ENCODE results near the gene CORO2B.

CORO2B gene

GRCh38 chr15:68697711-68698690 is 119.2 kb downstream of the CORO2B start:
- TF ChIP-seq MAX (IDR thresholded peaks at IDR 0.05; ENCODE audit: low read depth, low read length) (no peak), CTCF (IDR thresholded peaks at IDR 0.05; ENCODE audit: low read depth, low read length) (no peak), POLR2A (IDR thresholded peaks at IDR 0.05; ENCODE audit: extremely low read depth, insufficient read length) (no peak), MYC (IDR thresholded peaks at IDR 0.05; ENCODE audit: low read depth, low read length) (no peak)
- no peak overlapping the region for H3K4me3 ChIP-seq (ENCODE audit: low read depth, low read length)
- no peak for DNase-seq (ENCODE audit: low read depth)

GRCh38 chr15:68698708-68699107 is 119.9 kb downstream of the CORO2B start:
- no peak for TF ChIP-seq MYC (IDR thresholded peaks at IDR 0.05; ENCODE audit: low read depth, low read length)
- no peak for TF ChIP-seq MAX (IDR thresholded peaks at IDR 0.05; ENCODE audit: low read depth, low read length)
- no peak overlapping the region for H3K4me3 ChIP-seq (ENCODE audit: low read depth, low read length)
- DNase-seq (ENCODE audit: low read depth): no peak

- H3K4me3 ChIP-seq (ENCODE audit: low read depth, low read length): no peak overlapping the region
- DNase-seq (ENCODE audit: low read depth): no peak
- TF ChIP-seq MYC (IDR thresholded peaks at IDR 0.05; ENCODE audit: low read depth, low read length): no peak
- TF ChIP-seq POLR2A (IDR thresholded peaks at IDR 0.05; ENCODE audit: extremely low read depth, insufficient read length): no peak
- TF ChIP-seq CTCF (IDR thresholded peaks at IDR 0.05; ENCODE audit: low read depth, low read length): no peak
- TF ChIP-seq MAX (IDR thresholded peaks at IDR 0.05; ENCODE audit: low read depth, low read length): no peak
These were observed 120.5 kb downstream of the CORO2B start for GRCh38 chr15:68699124-68699880.

GRCh38 chr15:68699881-68700454 is 121.2 kb downstream of the CORO2B start:
- DNase-seq (ENCODE audit: low read depth): no peak
- no peak overlapping the region for H3K4me3 ChIP-seq (ENCODE audit: low read depth, low read length)
- TF ChIP-seq POLR2A (IDR thresholded peaks at IDR 0.05; ENCODE audit: extremely low read depth, insufficient read length): no peak

GRCh38 chr15:68700455-68701123 is 121.8 kb downstream of the CORO2B start:
- no peak overlapping the region for H3K4me3 ChIP-seq (ENCODE audit: low read depth, low read length)
- TF ChIP-seq MAX (IDR thresholded peaks at IDR 0.05; ENCODE audit: low read depth, low read length) (no peak), POLR2A (IDR thresholded peaks at IDR 0.05; ENCODE audit: extremely low read depth, insufficient read length) (no peak), CTCF (IDR thresholded peaks at IDR 0.05; ENCODE audit: low read depth, low read length) (no peak), MYC (IDR thresholded peaks at IDR 0.05; ENCODE audit: low read depth, low read length) (no peak)
- DNase-seq (ENCODE audit: low read depth): no peak

- no peak overlapping the region for H3K4me3 ChIP-seq (ENCODE audit: low read depth, low read length)
- DNase-seq (ENCODE audit: low read depth): no peak
- TF ChIP-seq MAX (IDR thresholded peaks at IDR 0.05; ENCODE audit: low read depth, low read length) (no peak), POLR2A (IDR thresholded peaks at IDR 0.05; ENCODE audit: extremely low read depth, insufficient read length) (no peak), CTCF (IDR thresholded peaks at IDR 0.05; ENCODE audit: low read depth, low read length) (no peak), MYC (IDR thresholded peaks at IDR 0.05; ENCODE audit: low read depth, low read length) (no peak)
These were observed 123.1 kb downstream of the CORO2B start for GRCh38 chr15:68701886-68702285.
